ENCODE measurements around the gene C9orf72.

The C9orf72 gene

GRCh38 chr9:27582794-27583193 lies 9.5 kb upstream of the C9orf72 start:
- no peak for TF ChIP-seq CTCF (IDR thresholded peaks at IDR 0.05; ENCODE audit: low read depth, low read length)
- no peak for DNase-seq (ENCODE audit: low read depth in 2 of 2)
- no peak overlapping the region for H3K4me3 ChIP-seq (replicated peaks in 1 of 2; ENCODE audit: low read depth in 2 of 2, low read length in 2 of 2)

GRCh38 chr9:27581826-27582225 lies 8.5 kb upstream of the C9orf72 start:
- no peak for TF ChIP-seq CTCF (IDR thresholded peaks at IDR 0.05; ENCODE audit: low read depth, low read length)
- no peak overlapping the region for H3K4me3 ChIP-seq (replicated peaks in 1 of 2; ENCODE audit: low read depth in 2 of 2, low read length in 2 of 2)
- DNase-seq (ENCODE audit: low read depth in 2 of 2): no peak

GRCh38 chr9:27573634-27574590 lies 631 bp upstream of the C9orf72 start:
- no peak for TF ChIP-seq CTCF (IDR thresholded peaks at IDR 0.05; ENCODE audit: low read depth, low read length)
- peak; percentile 99 to 100 for DNase-seq (ENCODE audit: low read depth in 2 of 2)
- peak overlapping the region; percentile 69 to 70 for H3K4me3 ChIP-seq (replicated peaks in 1 of 2; ENCODE audit: low read depth in 2 of 2, low read length in 2 of 2)

- H3K4me3 ChIP-seq (replicated peaks in 1 of 2; ENCODE audit: low read depth in 2 of 2, low read length in 2 of 2): peak overlapping the region; percentile 69 to 70
- TF ChIP-seq CTCF (IDR thresholded peaks at IDR 0.05; ENCODE audit: low read depth, low read length): no peak
- peak; percentile 39 to 57 for DNase-seq (ENCODE audit: low read depth in 2 of 2)
Observed at GRCh38 chr9:27572566-27572917, 739 bp downstream of the C9orf72 start.

- H3K4me3 ChIP-seq (replicated peaks in 1 of 2; ENCODE audit: low read depth in 2 of 2, low read length in 2 of 2): no peak overlapping the region
- DNase-seq (ENCODE audit: low read depth in 2 of 2): no peak
- no peak for TF ChIP-seq CTCF (IDR thresholded peaks at IDR 0.05; ENCODE audit: low read depth, low read length)
Observed at GRCh38 chr9:27572061-27572460, 1.2 kb downstream of the C9orf72 start.

GRCh38 chr9:27571011-27571410 lies 2.3 kb downstream of the C9orf72 start:
- no peak overlapping the region for H3K4me3 ChIP-seq (replicated peaks in 1 of 2; ENCODE audit: low read depth in 2 of 2, low read length in 2 of 2)
- no peak for TF ChIP-seq CTCF (IDR thresholded peaks at IDR 0.05; ENCODE audit: low read depth, low read length)
- no peak for DNase-seq (ENCODE audit: low read depth in 2 of 2)

Data from cardiac fibroblast (primary cell).